Measurements from ENCODE around the gene HRAS. TPM values are rescaled to one million over a fixed set of nuclear protein-coding genes. Genes with fewer than 3 reads are reported as not detected.

The HRAS gene
- total RNA-seq, 2 donors from 2014 or later: 29.9 to 38.6 TPM

GRCh38 chr11:569158-569885 is 33.9 kb upstream of the HRAS start:
- H3K9me3 Mint-ChIP-seq: no peaks in the 10 kb centered on the region
- H3K27ac Mint-ChIP-seq: peak overlapping the region in 1 of 2 donors; percentile 29
- ATAC-seq (no peak), DNase-seq (ENCODE audit: low spot score in 2 of 2) (no peak)
- peaks cover 0 to 5% of the 10 kb centered on the region in 2 donors for H3K36me3 Mint-ChIP-seq

- ATAC-seq (peak; percentile 93 to 95), DNase-seq (ENCODE audit: low spot score in 2 of 2) (peak; percentile 92 to 99)
- peaks cover 0 to 5% of the 10 kb centered on the region in 2 donors for H3K36me3 Mint-ChIP-seq
- peak overlapping the region in 1 of 2 donors; percentile 29 for H3K27ac Mint-ChIP-seq
- no peaks in the 10 kb centered on the region for H3K9me3 Mint-ChIP-seq
Measured at GRCh38 chr11:568306-569157, 33.2 kb upstream of the HRAS start.

GRCh38 chr11:567629-568292 is 32.4 kb upstream of the HRAS start:
- H3K27ac Mint-ChIP-seq: peak overlapping the region in 1 of 2 donors; percentile 44
- no peak for DNase-seq (ENCODE audit: low spot score in 2 of 2)
- H3K36me3 Mint-ChIP-seq: peaks cover 0 to 5% of the 10 kb centered on the region in 2 donors
- ATAC-seq: peak in 1 of 2 donors; percentile 5
- H3K9me3 Mint-ChIP-seq: no peaks in the 10 kb centered on the region

GRCh38 chr11:567011-567628 is 31.7 kb upstream of the HRAS start:
- Mint-ChIP-seq H3K27ac (peak overlapping the region in 1 of 2 donors; percentile 44), H3K9me3 (no peaks in the 10 kb centered on the region), H3K36me3 (peaks cover 0 to 5% of the 10 kb centered on the region in 2 donors)
- ATAC-seq (no peak), DNase-seq (ENCODE audit: low spot score in 2 of 2) (no peak)

- ATAC-seq (no peak), DNase-seq (ENCODE audit: low spot score in 2 of 2) (no peak)
- H3K27ac Mint-ChIP-seq: no peak overlapping the region
Measured at GRCh38 chr11:565921-566509, 30.6 kb upstream of the HRAS start.

GRCh38 chr11:563812-564578 is 28.6 kb upstream of the HRAS start:
- Mint-ChIP-seq H3K36me3 (peaks cover 0 to 5% of the 10 kb centered on the region in 2 donors), H3K9me3 (no peaks in the 10 kb centered on the region), H3K27ac (no peak overlapping the region)
- no peak for DNase-seq (ENCODE audit: low spot score in 2 of 2)
- ATAC-seq: no peak

More at GRCh38 chr11:565921-566509, 30.6 kb upstream of the HRAS start:
- Mint-ChIP-seq H3K9me3 (no peaks in the 10 kb centered on the region), H3K36me3 (peaks cover 0 to 5% of the 10 kb centered on the region in 2 donors)

- Mint-ChIP-seq H3K9me3 (no peaks in the 10 kb centered on the region), H3K36me3 (peaks cover 0 to 5% of the 10 kb centered on the region in 2 donors), H3K27ac (no peak overlapping the region)
- no peak for DNase-seq (ENCODE audit: low spot score in 2 of 2)
- ATAC-seq: no peak
Measured at GRCh38 chr11:563066-563811, 27.9 kb upstream of the HRAS start.

GRCh38 chr11:562046-562645 is 26.8 kb upstream of the HRAS start:
- H3K27ac Mint-ChIP-seq: no peak overlapping the region
- H3K36me3 Mint-ChIP-seq: no peaks in the 10 kb centered on the region
- no peak for DNase-seq (ENCODE audit: low spot score in 2 of 2)
- H3K9me3 Mint-ChIP-seq: no peaks in the 10 kb centered on the region
- ATAC-seq: no peak

GRCh38 chr11:561148-562003 is 26.0 kb upstream of the HRAS start:
- no peaks in the 10 kb centered on the region for H3K9me3 Mint-ChIP-seq
- no peaks in the 10 kb centered on the region for H3K36me3 Mint-ChIP-seq
- DNase-seq (ENCODE audit: low spot score in 2 of 2) (no peak), ATAC-seq (peak; percentile 8 to 50)
- H3K27ac Mint-ChIP-seq: peak overlapping the region; percentile 75 to 93

- Mint-ChIP-seq H3K27ac (peak within 1 kb of the TSS; percentile 75 to 93), H3K36me3 (no peaks in the 10 kb centered on the region), H3K9me3 (no peaks in the 10 kb centered on the region)
- peak; percentile 95 to 98 for DNase-seq (ENCODE audit: low spot score in 2 of 2)
- ATAC-seq: peak; percentile 93 to 94
Measured at GRCh38 chr11:560305-561147, 25.1 kb upstream of the HRAS start, which contains the start of the genes LMNTD2 and RASSF7. Gene LMNTD2 (minus strand): TSS chr11:560738. CDS start chr11:560716, 22 bp downstream. Gene RASSF7 (plus strand): TSS chr11:560970. CDS start chr11:561769, 799 bp downstream.

- H3K27ac Mint-ChIP-seq: peak overlapping the region; percentile 50 to 68
- ATAC-seq (no peak), DNase-seq (ENCODE audit: low spot score in 2 of 2) (no peak)
- H3K9me3 Mint-ChIP-seq: no peaks in the 10 kb centered on the region
- H3K36me3 Mint-ChIP-seq: no peaks in the 10 kb centered on the region
Measured at GRCh38 chr11:559712-560304, 24.4 kb upstream of the HRAS start.

- Mint-ChIP-seq H3K9me3 (no peaks in the 10 kb centered on the region), H3K27ac (no peak overlapping the region)
Measured at GRCh38 chr11:559020-559620, 23.7 kb upstream of the HRAS start.

More at GRCh38 chr11:559020-559620, 23.7 kb upstream of the HRAS start:
- H3K36me3 Mint-ChIP-seq: no peaks in the 10 kb centered on the region
- DNase-seq (ENCODE audit: low spot score in 2 of 2) (no peak), ATAC-seq (no peak)

Measured in activated naive CD4-positive, alpha-beta T cell treated with anti-CD3 and anti-CD28 coated beads, Interleukin-2, amount 50 U/mL, for 72 hours (primary cell).